ENCODE data around the gene BOK.

DNA sequence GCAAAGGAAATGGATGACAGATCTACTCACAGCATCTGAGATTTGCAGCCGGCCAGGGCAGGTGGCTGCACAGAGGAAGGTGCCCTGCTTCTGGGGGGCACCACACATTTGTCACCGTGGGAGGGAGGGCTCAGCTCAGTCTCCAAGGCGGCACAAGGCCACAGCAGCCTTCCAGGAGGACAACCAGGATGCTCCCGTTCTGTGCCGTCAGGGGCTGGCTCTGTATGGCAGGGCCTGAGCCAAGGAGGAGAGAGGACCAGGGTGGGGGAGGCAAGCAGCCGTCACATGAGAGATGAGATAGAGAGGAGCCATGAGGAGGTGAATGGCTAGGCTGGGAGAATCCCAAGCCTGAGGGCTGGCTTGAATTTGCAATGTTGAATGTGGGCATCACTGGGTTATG lies 4.6 kb upstream of the BOK start:
- TF ChIP-seq, protein P1, sequence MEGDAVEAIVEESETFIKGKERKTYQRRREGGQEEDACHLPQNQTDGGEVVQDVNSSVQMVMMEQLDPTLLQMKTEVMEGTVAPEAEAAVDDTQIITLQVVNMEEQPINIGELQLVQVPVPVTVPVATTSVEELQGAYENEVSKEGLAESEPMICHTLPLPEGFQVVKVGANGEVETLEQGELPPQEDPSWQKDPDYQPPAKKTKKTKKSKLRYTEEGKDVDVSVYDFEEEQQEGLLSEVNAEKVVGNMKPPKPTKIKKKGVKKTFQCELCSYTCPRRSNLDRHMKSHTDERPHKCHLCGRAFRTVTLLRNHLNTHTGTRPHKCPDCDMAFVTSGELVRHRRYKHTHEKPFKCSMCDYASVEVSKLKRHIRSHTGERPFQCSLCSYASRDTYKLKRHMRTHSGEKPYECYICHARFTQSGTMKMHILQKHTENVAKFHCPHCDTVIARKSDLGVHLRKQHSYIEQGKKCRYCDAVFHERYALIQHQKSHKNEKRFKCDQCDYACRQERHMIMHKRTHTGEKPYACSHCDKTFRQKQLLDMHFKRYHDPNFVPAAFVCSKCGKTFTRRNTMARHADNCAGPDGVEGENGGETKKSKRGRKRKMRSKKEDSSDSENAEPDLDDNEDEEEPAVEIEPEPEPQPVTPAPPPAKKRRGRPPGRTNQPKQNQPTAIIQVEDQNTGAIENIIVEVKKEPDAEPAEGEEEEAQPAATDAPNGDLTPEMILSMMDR (conservative IDR thresholded peaks at IDR 0.05; ENCODE audit: low read depth, low read length) = no peak
- TF ChIP-seq POLR2A (IDR thresholded peaks at IDR 0.05; ENCODE audit: low read depth, low read length) (no peak), RFX5 (IDR thresholded peaks at IDR 0.05; ENCODE audit: low read depth, low read length) (no peak), BHLHE40 (IDR thresholded peaks at IDR 0.05; ENCODE audit: low read depth, low read length) (no peak), SMC3 (IDR thresholded peaks at IDR 0.05; ENCODE audit: low read depth, low read length) (no peak)
